NCI-H128 (cell line): ENCODE data around the gene STIM1.

ENCODE experiments used
- DNase-seq: peaks from one replicate; lab custom pipeline; 2025; ENCODE audit not compliant: unreplicated experiment; lab: John Stamatoyannopoulos, UW

STIM1 gene

GRCh38 chr11:4061700-4062099 lies 206.2 kb downstream of the STIM1 start:
- DNase-seq: no peak

- DNase-seq: no peak
These were observed 207.9 kb downstream of the STIM1 start for GRCh38 chr11:4063348-4063747.

GRCh38 chr11:4064278-4064955 lies 209.0 kb downstream of the STIM1 start:
- DNase-seq: no peak

GRCh38 chr11:4065086-4065485 lies 209.6 kb downstream of the STIM1 start:
- no peak for DNase-seq

GRCh38 chr11:4065601-4066377 lies 210.3 kb downstream of the STIM1 start:
- no peak for DNase-seq

GRCh38 chr11:4066910-4067309 lies 211.4 kb downstream of the STIM1 start:
- no peak for DNase-seq

GRCh38 chr11:4068962-4069361 lies 213.5 kb downstream of the STIM1 start:
- no peak for DNase-seq

- no peak for DNase-seq
These were observed 215.9 kb downstream of the STIM1 start for GRCh38 chr11:4071325-4071724.

- DNase-seq: no peak
These were observed 216.4 kb downstream of the STIM1 start for GRCh38 chr11:4071914-4072313.

GRCh38 chr11:4072668-4073285 lies 217.3 kb downstream of the STIM1 start:
- DNase-seq: peak; percentile 60

- DNase-seq: no peak
These were observed 218.8 kb downstream of the STIM1 start for GRCh38 chr11:4074266-4074665.

- DNase-seq: no peak
These were observed 221.3 kb downstream of the STIM1 start for GRCh38 chr11:4076774-4077173.

- no peak for DNase-seq
These were observed 227.7 kb downstream of the STIM1 start for GRCh38 chr11:4083198-4083597.

GRCh38 chr11:4084406-4085125 lies 229.1 kb downstream of the STIM1 start:
- no peak for DNase-seq

- no peak for DNase-seq
These were observed 230.1 kb downstream of the STIM1 start for GRCh38 chr11:4085575-4085974.

GRCh38 chr11:4086575-4087353 lies 231.3 kb downstream of the STIM1 start:
- DNase-seq: no peak

GRCh38 chr11:4087551-4087950 lies 232.1 kb downstream of the STIM1 start:
- DNase-seq: no peak

- DNase-seq: no peak
These were observed 234.8 kb downstream of the STIM1 start for GRCh38 chr11:4090258-4090657.

- DNase-seq: no peak
These were observed 236.6 kb downstream of the STIM1 start for GRCh38 chr11:4092026-4092425.

GRCh38 chr11:4093519-4094347 lies 238.3 kb downstream of the STIM1 start:
- DNase-seq: no peak
